Erythroblast (primary cell): ENCODE measurements around the gene NCLN.
A peak's percentile ranks its signal among the peaks of the same experiment; 100 is the strongest.

ENCODE experiments used
- DNase-seq, 2 experiments: peaks; one replicate each; lab custom pipeline; 2025; lab: John Stamatoyannopoulos, UW
- GATA1 ChIP-seq: IDR thresholded peaks from 2 replicates; pipeline ENCODE4 v1.6.1; 2011; ENCODE audit warnings: low read depth, mild to moderate bottlenecking, control low read depth, low read length, moderate library complexity
- POLR2A ChIP-seq: IDR thresholded peaks from 2 replicates; pipeline ENCODE4 v1.6.1; 2011; ENCODE audit warnings: mild to moderate bottlenecking, low read length

The NCLN gene

GRCh38 chr19:3248728-3249326 is 63.1 kb downstream of the NCLN start:
- no peak for TF ChIP-seq GATA1
- no peak for TF ChIP-seq POLR2A
- no peak for DNase-seq

GRCh38 chr19:3249408-3249807 is 63.7 kb downstream of the NCLN start:
- TF ChIP-seq GATA1 (no peak), POLR2A (no peak)
- DNase-seq = peak in 1 of 2 experiments; percentile 19

GRCh38 chr19:3250675-3251074 is 64.9 kb downstream of the NCLN start:
- no peak for TF ChIP-seq GATA1
- no peak for TF ChIP-seq POLR2A
- peak in 1 of 2 experiments; percentile 47 for DNase-seq

GRCh38 chr19:3251229-3251628 is 65.5 kb downstream of the NCLN start:
- TF ChIP-seq GATA1 (no peak), POLR2A (no peak)
- no peak for DNase-seq

- TF ChIP-seq POLR2A (no peak), GATA1 (no peak)
- DNase-seq = no peak
These were observed 66.9 kb downstream of the NCLN start for GRCh38 chr19:3252650-3253049.

GRCh38 chr19:3253270-3253669 is 67.5 kb downstream of the NCLN start:
- no peak for TF ChIP-seq POLR2A
- no peak for TF ChIP-seq GATA1
- peak in 1 of 2 experiments; percentile 11 for DNase-seq

GRCh38 chr19:3254520-3254919 is 68.8 kb downstream of the NCLN start:
- no peak for TF ChIP-seq POLR2A
- no peak for TF ChIP-seq GATA1
- DNase-seq = no peak

GRCh38 chr19:3257071-3257470 is 71.3 kb downstream of the NCLN start:
- TF ChIP-seq GATA1 (no peak), POLR2A (no peak)
- no peak for DNase-seq
